Measurements from ENCODE around the gene TMEM132D. TPM values are rescaled to one million over a fixed set of nuclear protein-coding genes. Genes with fewer than 3 reads are reported as not detected.

Gene TMEM132D
- total and polyA plus RNA-seq, 3 donors from 2014 or later = 0.44 to 0.50 (median 0.47) TPM

GRCh38 chr12:129604506-129604905 is 299.3 kb downstream of the TMEM132D start:
- no peak overlapping the region for H3K27ac ChIP-seq
- H3K9me3 ChIP-seq = no peaks in the 10 kb centered on the region
- H3K4me1 ChIP-seq = peaks cover 15% of the 10 kb centered on the region
- TF ChIP-seq POLR2A (IDR thresholded peaks at IDR 0.05) (no peak), CTCF (IDR thresholded peaks at IDR 0.05) (no peak)
- H3K4me3 ChIP-seq = no peak overlapping the region
- intact Hi-C loops (cut with DNase I; ENCODE audit: low total_unique reads) = no loop called here
- no peak for DNase-seq
- no peaks in the 10 kb centered on the region for H3K27me3 ChIP-seq
- 57 to 59% methylated on average over 4 of the region's 4 CpGs for WGBS, 2 donors
- no peaks in the 10 kb centered on the region for H3K36me3 ChIP-seq (ENCODE audit: low read depth, missing control alignments)

- TF ChIP-seq POLR2A (IDR thresholded peaks at IDR 0.05) (no peak), CTCF (IDR thresholded peaks at IDR 0.05) (no peak)
- no peak for DNase-seq
- H3K9me3 ChIP-seq = no peaks in the 10 kb centered on the region
- no peaks in the 10 kb centered on the region for H3K27me3 ChIP-seq
- H3K27ac ChIP-seq = no peak overlapping the region
- intact Hi-C loops (cut with DNase I; ENCODE audit: low total_unique reads) = no loop called here
- H3K4me3 ChIP-seq = no peak overlapping the region
- no peaks in the 10 kb centered on the region for H3K4me1 ChIP-seq
- 63 to 65% methylated on average over 1 of the region's 1 CpG for WGBS, 2 donors
- no peaks in the 10 kb centered on the region for H3K36me3 ChIP-seq (ENCODE audit: low read depth, missing control alignments)
Measured at GRCh38 chr12:129599406-129599805, 304.4 kb downstream of the TMEM132D start.

- Histone ChIP-seq H3K27ac (no peak overlapping the region), H3K27me3 (no peaks in the 10 kb centered on the region), H3K4me3 (no peak overlapping the region), H3K9me3 (no peaks in the 10 kb centered on the region), H3K36me3 (ENCODE audit: low read depth, missing control alignments) (no peaks in the 10 kb centered on the region), H3K4me1 (no peaks in the 10 kb centered on the region)
- no peak for DNase-seq
- intact Hi-C loops (cut with DNase I; ENCODE audit: low total_unique reads) = no loop called here
- TF ChIP-seq POLR2A (IDR thresholded peaks at IDR 0.05) = no peak
- no peak for TF ChIP-seq CTCF (IDR thresholded peaks at IDR 0.05)
- 69 to 82% methylated on average over 6 of the region's 6 CpGs for WGBS, 2 donors
Measured at GRCh38 chr12:129594098-129594497, 309.7 kb downstream of the TMEM132D start.

GRCh38 chr12:129592449-129592848 is 311.4 kb downstream of the TMEM132D start:
- 66 to 68% methylated on average over 2 of the region's 2 CpGs for WGBS, 2 donors
- intact Hi-C loops (cut with DNase I; ENCODE audit: low total_unique reads) = no loop called here
- DNase-seq = no peak
- Histone ChIP-seq H3K9me3 (no peaks in the 10 kb centered on the region), H3K27me3 (no peaks in the 10 kb centered on the region), H3K27ac (no peak overlapping the region), H3K4me1 (no peaks in the 10 kb centered on the region), H3K36me3 (ENCODE audit: low read depth, missing control alignments) (no peaks in the 10 kb centered on the region), H3K4me3 (no peak overlapping the region)
- TF ChIP-seq CTCF (IDR thresholded peaks at IDR 0.05) (no peak), POLR2A (IDR thresholded peaks at IDR 0.05) (no peak)

- Histone ChIP-seq H3K4me3 (no peak overlapping the region), H3K36me3 (ENCODE audit: low read depth, missing control alignments) (no peaks in the 10 kb centered on the region), H3K27me3 (no peaks in the 10 kb centered on the region), H3K4me1 (no peaks in the 10 kb centered on the region), H3K9me3 (no peaks in the 10 kb centered on the region), H3K27ac (no peak overlapping the region)
- WGBS, 2 donors = 75 to 78% methylated on average over 5 of the region's 5 CpGs
- intact Hi-C loops (cut with DNase I; ENCODE audit: low total_unique reads) = no loop called here
- DNase-seq = no peak
- no peak for TF ChIP-seq CTCF (IDR thresholded peaks at IDR 0.05)
- no peak for TF ChIP-seq POLR2A (IDR thresholded peaks at IDR 0.05)
Measured at GRCh38 chr12:129589503-129589902, 314.3 kb downstream of the TMEM132D start.
